Measurements from ENCODE around the gene ATP2B2.

The ATP2B2 gene

DNA sequence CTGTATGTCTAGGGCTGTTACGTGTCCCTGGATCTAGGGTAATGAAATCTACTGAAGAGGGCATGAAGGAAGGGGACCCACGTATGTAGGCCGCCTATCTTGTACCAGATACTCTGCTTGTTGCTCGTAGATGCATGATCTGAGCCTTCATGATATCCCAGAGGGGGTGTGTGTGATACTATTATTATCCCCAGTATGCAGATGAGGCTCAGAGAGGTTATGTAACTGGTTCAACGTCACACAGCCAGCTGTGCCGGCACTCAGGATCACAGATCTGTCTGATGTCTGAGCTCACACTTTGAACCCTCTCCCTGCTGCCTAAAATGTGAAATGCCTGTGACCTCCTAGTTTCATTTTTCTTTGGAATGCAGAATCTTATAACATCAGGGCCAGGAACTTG is 148.3 kb downstream of the ATP2B2 start:
- Histone ChIP-seq H3K4me2 (ENCODE audit: insufficient read depth, low read length, poor library complexity, severe bottlenecking) (no peak overlapping the region), H2BK15ac (ENCODE audit: low read length) (no peak overlapping the region), H3K9me3 (replicated peaks in 1 of 2; ENCODE audit: control insufficient read depth in 2 of 2, insufficient read depth in 1 of 2, low read depth in 1 of 2, low read length in 2 of 2) (no peaks in the 10 kb centered on the region), H3K9ac (ENCODE audit: low read depth, low read length, poor library complexity) (no peak overlapping the region), H3K4me1 (ENCODE audit: control insufficient read depth in 2 of 2, insufficient read depth in 1 of 2, low read depth in 1 of 2, low read length in 2 of 2) (peaks cover 0 to 6% of the 10 kb centered on the region in 2 donors), H2AK5ac (ENCODE audit: low read depth, low read length) (no peak overlapping the region), H2AFZ (ENCODE audit: low read length) (no peak overlapping the region), H3K27ac (replicated peaks; ENCODE audit: low read length) (no peak overlapping the region), H3K4me3 (ENCODE audit: low read length in 2 of 2) (no peak overlapping the region), H3K18ac (ENCODE audit: low read length) (no peak overlapping the region), H3K23ac (ENCODE audit: low read depth, low read length, poor library complexity) (no peak overlapping the region), H2BK12ac (ENCODE audit: low read length) (no peak overlapping the region), H3K79me1 (ENCODE audit: low read depth, low read length) (no peaks in the 10 kb centered on the region), H4K91ac (ENCODE audit: low read depth, low read length, poor library complexity) (no peak overlapping the region), H4K8ac (ENCODE audit: low read depth, low read length) (no peak overlapping the region), H3K36me3 (replicated peaks in 1 of 2; ENCODE audit: control insufficient read depth in 2 of 2, insufficient read depth in 2 of 2, low read length in 2 of 2) (no peaks in the 10 kb centered on the region), H3K27me3 (ENCODE audit: control insufficient read depth in 3 of 3, insufficient read depth in 3 of 3, low read depth in 1 of 3, low read length in 3 of 3) (peaks cover 0 to 45% (median 0%) of the 10 kb centered on the region in 3 experiments), H3K14ac (ENCODE audit: low read length) (no peak overlapping the region), H2BK120ac (ENCODE audit: low read depth, low read length) (no peak overlapping the region), H3K4ac (ENCODE audit: low read length) (no peak overlapping the region), H2BK5ac (ENCODE audit: low read length) (no peak overlapping the region)
- WGBS, 2 donors (ENCODE audit: extremely low coverage in 2 of 2, insufficient read length in 2 of 2, insufficient replicate concordance in 1 of 2): no CpG with 5 or more reads among the region's 6 CpGs
- DNase-seq (ENCODE audit: low spot score): no peak

DNA sequence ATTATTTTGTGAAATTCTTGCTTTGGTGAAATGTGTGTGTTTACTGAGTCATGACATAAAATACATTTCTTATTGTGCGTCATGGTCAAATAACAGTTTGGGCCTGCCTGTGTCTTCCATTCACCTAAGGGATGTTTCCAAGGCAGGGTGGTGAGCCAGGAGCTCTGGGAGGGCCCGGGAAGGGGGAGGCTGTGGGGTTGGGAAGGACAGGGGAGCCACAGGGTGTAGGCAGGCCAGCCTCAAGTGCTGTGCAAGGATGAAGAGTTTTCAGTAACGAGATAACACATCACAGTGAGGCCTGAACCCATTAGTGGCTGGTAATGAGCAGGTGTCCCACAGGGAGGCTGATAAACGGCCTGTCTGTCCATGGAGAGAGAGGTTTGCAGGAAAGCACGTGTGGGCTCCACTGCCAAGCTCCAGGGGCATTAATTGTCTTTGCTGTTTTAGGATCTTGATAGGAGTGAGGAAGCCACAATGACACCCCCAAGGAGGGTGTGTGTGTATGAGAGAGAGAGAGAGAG is 148.9 kb downstream of the ATP2B2 start:
- H2BK120ac ChIP-seq (ENCODE audit: low read depth, low read length): no peak overlapping the region
- no CpG with 5 or more reads among the region's 5 CpGs for WGBS, 2 donors (ENCODE audit: extremely low coverage in 2 of 2, insufficient read length in 2 of 2, insufficient replicate concordance in 1 of 2)
- no peak overlapping the region for H3K9ac ChIP-seq (ENCODE audit: low read depth, low read length, poor library complexity)
- no peaks in the 10 kb centered on the region for H3K9me3 ChIP-seq (replicated peaks in 1 of 2; ENCODE audit: control insufficient read depth in 2 of 2, insufficient read depth in 1 of 2, low read depth in 1 of 2, low read length in 2 of 2)
- H3K27me3 ChIP-seq (ENCODE audit: control insufficient read depth in 3 of 3, insufficient read depth in 3 of 3, low read depth in 1 of 3, low read length in 3 of 3): peaks cover 0 to 48% (median 0%) of the 10 kb centered on the region in 3 experiments
- peak overlapping the region; percentile 13 for H3K18ac ChIP-seq (ENCODE audit: low read length)
- H2BK5ac ChIP-seq (ENCODE audit: low read length): no peak overlapping the region
- no peak for DNase-seq (ENCODE audit: low spot score)
- H3K4me3 ChIP-seq (ENCODE audit: low read length in 2 of 2): no peak overlapping the region
- no peak overlapping the region for H3K4ac ChIP-seq (ENCODE audit: low read length)
- no peak overlapping the region for H3K14ac ChIP-seq (ENCODE audit: low read length)
- no peak overlapping the region for H3K4me2 ChIP-seq (ENCODE audit: insufficient read depth, low read length, poor library complexity, severe bottlenecking)
- H4K91ac ChIP-seq (ENCODE audit: low read depth, low read length, poor library complexity): no peak overlapping the region
- H2BK12ac ChIP-seq (ENCODE audit: low read length): no peak overlapping the region
- no peak overlapping the region for H2AK5ac ChIP-seq (ENCODE audit: low read depth, low read length)
- H3K4me1 ChIP-seq (ENCODE audit: control insufficient read depth in 2 of 2, insufficient read depth in 1 of 2, low read depth in 1 of 2, low read length in 2 of 2): peaks cover 0 to 6% of the 10 kb centered on the region in 2 donors
- no peak overlapping the region for H3K23ac ChIP-seq (ENCODE audit: low read depth, low read length, poor library complexity)
- H3K79me1 ChIP-seq (ENCODE audit: low read depth, low read length): no peaks in the 10 kb centered on the region
- no peak overlapping the region for H3K27ac ChIP-seq (replicated peaks; ENCODE audit: low read length)
- H3K36me3 ChIP-seq (replicated peaks in 1 of 2; ENCODE audit: control insufficient read depth in 2 of 2, insufficient read depth in 2 of 2, low read length in 2 of 2): no peaks in the 10 kb centered on the region
- H2AFZ ChIP-seq (ENCODE audit: low read length): no peak overlapping the region
- no peak overlapping the region for H4K8ac ChIP-seq (ENCODE audit: low read depth, low read length)
- no peak overlapping the region for H2BK15ac ChIP-seq (ENCODE audit: low read length)

DNA sequence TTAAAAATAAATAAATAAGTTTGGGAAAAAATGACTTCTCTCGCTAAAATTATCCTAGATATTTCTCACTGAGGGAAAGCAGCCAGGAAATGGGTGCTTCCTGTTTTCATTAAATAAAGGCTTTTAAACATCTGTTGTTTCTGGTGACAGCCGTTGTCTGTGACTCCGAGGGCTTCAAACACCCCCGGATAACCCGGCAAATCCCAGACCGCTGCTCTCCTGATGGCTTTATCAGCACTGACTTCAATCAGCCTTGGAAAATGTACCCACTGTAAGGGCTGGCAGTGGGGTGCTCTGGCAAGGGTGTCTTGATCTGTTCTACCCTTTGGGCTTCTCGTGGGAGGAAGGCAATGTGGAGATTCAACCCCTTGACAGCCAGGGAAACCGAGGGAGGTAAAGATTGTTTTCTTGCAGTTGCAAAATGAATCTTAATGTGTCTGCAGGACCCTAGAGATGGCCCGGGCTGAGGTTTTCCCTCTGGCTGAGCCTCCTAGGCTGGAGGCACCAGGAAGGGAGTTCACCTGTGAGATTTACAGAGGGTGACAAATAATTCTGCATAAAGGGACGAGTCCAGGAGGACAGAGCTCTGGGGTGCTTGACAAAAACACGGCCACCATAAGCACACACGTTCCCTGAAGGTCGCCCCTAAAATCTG is 150.9 kb downstream of the ATP2B2 start:
- Histone ChIP-seq H3K4me3 (ENCODE audit: low read length in 2 of 2) (no peak overlapping the region), H3K4me2 (ENCODE audit: insufficient read depth, low read length, poor library complexity, severe bottlenecking) (no peak overlapping the region), H3K14ac (ENCODE audit: low read length) (no peak overlapping the region), H2BK12ac (ENCODE audit: low read length) (no peak overlapping the region), H3K79me1 (ENCODE audit: low read depth, low read length) (no peaks in the 10 kb centered on the region), H2AK5ac (ENCODE audit: low read depth, low read length) (no peak overlapping the region), H3K4ac (ENCODE audit: low read length) (no peak overlapping the region), H3K27ac (replicated peaks; ENCODE audit: low read length) (no peak overlapping the region), H4K8ac (ENCODE audit: low read depth, low read length) (no peak overlapping the region), H3K18ac (ENCODE audit: low read length) (no peak overlapping the region), H2AFZ (ENCODE audit: low read length) (peak overlapping the region; percentile 29), H3K9ac (ENCODE audit: low read depth, low read length, poor library complexity) (no peak overlapping the region), H2BK5ac (ENCODE audit: low read length) (no peak overlapping the region), H4K91ac (ENCODE audit: low read depth, low read length, poor library complexity) (no peak overlapping the region), H2BK120ac (ENCODE audit: low read depth, low read length) (no peak overlapping the region), H2BK15ac (ENCODE audit: low read length) (no peak overlapping the region), H3K9me3 (replicated peaks in 1 of 2; ENCODE audit: control insufficient read depth in 2 of 2, insufficient read depth in 1 of 2, low read depth in 1 of 2, low read length in 2 of 2) (no peaks in the 10 kb centered on the region), H3K4me1 (ENCODE audit: control insufficient read depth in 2 of 2, insufficient read depth in 1 of 2, low read depth in 1 of 2, low read length in 2 of 2) (peaks cover 0 to 6% of the 10 kb centered on the region in 2 donors), H3K36me3 (replicated peaks in 1 of 2; ENCODE audit: control insufficient read depth in 2 of 2, insufficient read depth in 2 of 2, low read length in 2 of 2) (no peaks in the 10 kb centered on the region), H3K23ac (ENCODE audit: low read depth, low read length, poor library complexity) (no peak overlapping the region), H3K27me3 (ENCODE audit: control insufficient read depth in 3 of 3, insufficient read depth in 3 of 3, low read depth in 1 of 3, low read length in 3 of 3) (peaks cover 0 to 50% (median 0%) of the 10 kb centered on the region in 3 experiments)
- no peak for DNase-seq (ENCODE audit: low spot score)
- WGBS, 2 donors (ENCODE audit: extremely low coverage in 2 of 2, insufficient read length in 2 of 2, insufficient replicate concordance in 1 of 2): no CpG with 5 or more reads among the region's 13 CpGs

DNA sequence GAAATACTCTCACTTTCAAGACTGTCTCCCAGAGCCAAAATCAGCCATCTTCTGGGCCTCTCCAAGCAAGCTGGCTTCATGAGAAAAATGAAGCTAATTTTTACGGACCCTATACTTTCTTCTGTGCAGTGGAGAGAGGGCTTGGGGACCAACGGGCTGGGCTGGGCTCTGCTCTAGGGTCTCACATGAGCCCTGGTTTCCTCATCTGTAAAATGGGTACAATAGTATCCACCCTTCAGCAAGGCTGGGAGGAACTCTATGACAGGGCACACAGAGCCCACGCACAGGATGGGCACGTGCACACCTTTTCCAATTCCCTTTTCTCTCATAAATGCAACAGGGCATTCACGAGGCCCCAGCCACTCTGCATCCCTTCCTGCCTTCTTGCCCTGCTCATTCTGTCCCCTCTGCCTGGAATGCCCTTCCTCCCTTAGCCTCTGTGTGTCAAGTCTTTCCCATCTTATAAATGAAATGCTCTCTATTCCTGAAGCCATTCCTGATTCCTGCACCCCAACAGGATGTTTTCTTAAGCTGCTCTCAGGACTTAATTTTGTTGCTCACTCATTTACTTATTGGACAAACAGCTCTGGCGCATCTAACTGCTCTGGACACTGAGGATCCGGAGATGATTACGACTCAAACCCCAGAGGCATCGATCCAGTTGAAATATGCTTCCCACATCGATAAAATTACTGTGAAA is 151.6 kb downstream of the ATP2B2 start:
- no peak overlapping the region for H3K18ac ChIP-seq (ENCODE audit: low read length)
- no peak overlapping the region for H2BK15ac ChIP-seq (ENCODE audit: low read length)
- peaks cover 0 to 54% (median 0%) of the 10 kb centered on the region in 3 experiments for H3K27me3 ChIP-seq (ENCODE audit: control insufficient read depth in 3 of 3, insufficient read depth in 3 of 3, low read depth in 1 of 3, low read length in 3 of 3)
- WGBS, 2 donors (ENCODE audit: extremely low coverage in 2 of 2, insufficient read length in 2 of 2, insufficient replicate concordance in 1 of 2): no CpG with 5 or more reads among the region's 10 CpGs
- H2BK120ac ChIP-seq (ENCODE audit: low read depth, low read length): no peak overlapping the region
- H3K27ac ChIP-seq (replicated peaks; ENCODE audit: low read length): no peak overlapping the region
- no peak overlapping the region for H4K8ac ChIP-seq (ENCODE audit: low read depth, low read length)
- H3K4me1 ChIP-seq (ENCODE audit: control insufficient read depth in 2 of 2, insufficient read depth in 1 of 2, low read depth in 1 of 2, low read length in 2 of 2): peaks cover 0 to 6% of the 10 kb centered on the region in 2 donors
- H3K4ac ChIP-seq (ENCODE audit: low read length): no peak overlapping the region
- no peak overlapping the region for H3K4me2 ChIP-seq (ENCODE audit: insufficient read depth, low read length, poor library complexity, severe bottlenecking)
- H2BK5ac ChIP-seq (ENCODE audit: low read length): no peak overlapping the region
- no peak overlapping the region for H3K4me3 ChIP-seq (ENCODE audit: low read length in 2 of 2)
- no peak overlapping the region for H3K14ac ChIP-seq (ENCODE audit: low read length)
- no peak overlapping the region for H3K9ac ChIP-seq (ENCODE audit: low read depth, low read length, poor library complexity)
- H2AFZ ChIP-seq (ENCODE audit: low read length): no peak overlapping the region
- no peak overlapping the region for H3K23ac ChIP-seq (ENCODE audit: low read depth, low read length, poor library complexity)
- H3K36me3 ChIP-seq (replicated peaks in 1 of 2; ENCODE audit: control insufficient read depth in 2 of 2, insufficient read depth in 2 of 2, low read length in 2 of 2): no peaks in the 10 kb centered on the region
- no peaks in the 10 kb centered on the region for H3K9me3 ChIP-seq (replicated peaks in 1 of 2; ENCODE audit: control insufficient read depth in 2 of 2, insufficient read depth in 1 of 2, low read depth in 1 of 2, low read length in 2 of 2)
- H3K79me1 ChIP-seq (ENCODE audit: low read depth, low read length): no peaks in the 10 kb centered on the region
- H2AK5ac ChIP-seq (ENCODE audit: low read depth, low read length): no peak overlapping the region
- no peak for DNase-seq (ENCODE audit: low spot score)
- no peak overlapping the region for H4K91ac ChIP-seq (ENCODE audit: low read depth, low read length, poor library complexity)
- H2BK12ac ChIP-seq (ENCODE audit: low read length): no peak overlapping the region
